ENCODE measurements around the gene DCXR. TPM values are rescaled to one million over a fixed set of nuclear protein-coding genes. Genes with fewer than 3 reads are reported as not detected.

The DCXR gene
- total and polyA plus RNA-seq, 2 of the 13 experiments (the other 11 are each of a cell fraction or from before 2014, with no cell fraction given): 287 to 311 TPM

GRCh38 chr17:82022981-82023446 is 14.5 kb downstream of the DCXR start, which contains the start of gene LRRC45 (continued):
- TF ChIP-seq HMGXB3 (CRISPR knock-in tag; IDR thresholded peaks at IDR 0.05; ENCODE audit: borderline replicate concordance) (0 out of 2 replicates have a peak, but pooled peaks have one; percentile 73), ZKSCAN8 (CRISPR knock-in tag; IDR thresholded peaks at IDR 0.05; ENCODE audit: borderline replicate concordance) (no peak), ELF3 (CRISPR knock-in tag; IDR thresholded peaks at IDR 0.05) (peak; percentile 60; the same call in 1 of the 2 replicates), ZNF138 (CRISPR knock-in tag; IDR thresholded peaks at IDR 0.05; ENCODE audit: low read depth) (0 out of 2 replicates have a peak, but pooled peaks have one; percentile 39), ZKSCAN1 (IDR thresholded peaks at IDR 0.05; ENCODE audit: low read length) (no peak), EHMT2 (IDR thresholded peaks at IDR 0.05; ENCODE audit: borderline replicate concordance, low read depth, low read length) (no peak), DRAP1 (CRISPR knock-in tag; IDR thresholded peaks at IDR 0.05) (peak; percentile 31; the same call in 1 of the 2 replicates), MAX (IDR thresholded peaks at IDR 0.05) (peak; percentile 12; the same call in 1 of the 2 replicates), NFYC (CRISPR knock-in tag; IDR thresholded peaks at IDR 0.05) (peak; percentile 93), HNRNPLL (IDR thresholded peaks at IDR 0.05; ENCODE audit: low read depth, low read length, poor library complexity, severe bottlenecking) (peak; percentile 77), ZNF343 (CRISPR knock-in tag; IDR thresholded peaks at IDR 0.05) (peak; percentile 16; the same call in 1 of the 2 replicates), NCOA2 (CRISPR knock-in tag; IDR thresholded peaks at IDR 0.05) (no peak), TFDP2 (CRISPR knock-in tag; IDR thresholded peaks at IDR 0.05) (peak; percentile 99), ZFP36L1 (CRISPR knock-in tag; IDR thresholded peaks at IDR 0.05) (peak; percentile 47; the same call in 1 of the 2 replicates), POGK (CRISPR knock-in tag; conservative IDR thresholded peaks at IDR 0.05) (0 out of 2 replicates have a peak, but pooled peaks have one; percentile 28), NR2F6 (IDR thresholded peaks at IDR 0.05) (no peak), NR2F6 (CRISPR knock-in tag; IDR thresholded peaks at IDR 0.05) (no peak; the same call in 1 of the 2 replicates)
